Body of pancreas (tissue), 4 donors: ENCODE data around the gene ABLIM3. TPM values are rescaled to one million over a fixed set of nuclear protein-coding genes. Genes with fewer than 3 reads are reported as not detected.
"Not testable (repeated sequence)": the region's sequence is repeated elsewhere in the genome, so short reads cannot be mapped to it uniquely, and the experiment has no call there.

Experiments
- ATAC-seq: fragments of 150-250 bp; one replicate; pipeline ENCODE4 v1.9.1; 2016
- DNase-seq, 4 donors: peaks; one replicate each; pipeline ENCODE4 v3.0.0-alpha.2; 2019
- H3K27ac ChIP-seq, 4 donors: fragments of 200-600 bp; sonication (generic); 1 replicate in 3 of 4; 2 replicates in 1 of 4; pipeline versions ENCODE4 v1.5.1 to v1.6.1; 2016 to 2019; ENCODE audit warnings: mild to moderate bottlenecking in 1 of 4, mixed read lengths in 1 of 4, moderate library complexity in 1 of 4
- H3K27me3 ChIP-seq, 2 donors: fragments of 200-600 bp; sonication (generic); one replicate each; pipeline ENCODE4 v1.6.0; 2016; ENCODE audit warnings: mild to moderate bottlenecking in 1 of 2
- H3K36me3 ChIP-seq, 2 donors: fragments of 200-600 bp; sonication (generic); replicated peaks in 1 of 2; 2 replicates each; pipeline ENCODE4 v1.5.1; 2016; ENCODE audit warnings: low read depth in 2 of 2; ENCODE audit not compliant: insufficient read depth in 1 of 2
- H3K4me1 ChIP-seq: fragments of 200-600 bp; sonication (generic); one replicate; pipeline ENCODE4 v1.6.0; 2016
- H3K4me3 ChIP-seq, 2 donors: fragments of 200-600 bp; sonication (generic); 1 replicate in 1 of 2; 2 replicates in 1 of 2; pipeline ENCODE4 v1.5.1; 2016 to 2019
- H3K9me3 ChIP-seq, 3 donors: fragments of 200-600 bp; sonication (generic); 1 replicate in 2 of 3; 2 replicates in 1 of 3; pipeline ENCODE4 v1.5.1; 2016
- CTCF ChIP-seq, 7 experiments: fragments of 450-650 bp in 4 of 7; fragments of 200-600 bp in 3 of 7; sonication (generic) in 3 of 7; IDR thresholded peaks; one replicate each; pipeline ENCODE4 v1.5.1; 2016 to 2019; ENCODE audit warnings: antibody characterized with exemption in 7 of 7
- POLR2A ChIP-seq, 3 donors: fragments of 450-650 bp; IDR thresholded peaks; one replicate each; pipeline ENCODE4 v1.6.1; 2016; ENCODE audit warnings: antibody characterized with exemption in 3 of 3, mild to moderate bottlenecking in 2 of 3
- WGBS, 2 donors: methylation state at CpG; one replicate each; pipeline ENCODE4 v1.1.5; 2017; 5-methylcytosine and 5-hydroxymethylcytosine counted together
- intact Hi-C: fragments of 100-400 bp; cut with DNase I; formaldehyde crosslinking; loops from one replicate; pipeline ENCODE4 v1.15.1; 2023
- total RNA-seq, 2 donors: library from RNA; depleted of rRNA; stranded (reverse); fragments of >200 nt; gene quantifications; one replicate each; pipeline ENCODE4 v1.1.0, GENCODE V29; 2016

The ABLIM3 gene
- total RNA-seq, 2 donors from 2014 or later: 3.9 to 11.2 TPM

GRCh38 chr5:149267241-149267973, 126.1 kb downstream of the ABLIM3 start:
- Histone ChIP-seq H3K4me1 (peaks cover 15% of the 10 kb centered on the region), H3K36me3 (no peaks in the 10 kb centered on the region), H3K27ac (no peak overlapping the region), H3K27me3 (peaks cover 0 to 10% of the 10 kb centered on the region in 2 donors), H3K4me3 (no peak overlapping the region), H3K9me3 (no peaks in the 10 kb centered on the region)
- DNase-seq: no peak
- TF ChIP-seq CTCF (IDR thresholded peaks at IDR 0.05) (no peak), POLR2A (IDR thresholded peaks at IDR 0.05) (no peak)
- no peak for ATAC-seq
- intact Hi-C loops: loop anchor here (10.0 kb wide), 1 partner anchor 133 kb away; no protein-coding TSS in a partner anchor
- 88 to 92% methylated on average over 7 to 9 of the region's 9 CpGs for WGBS, 2 donors

GRCh38 chr5:149268928-149269557, 127.8 kb downstream of the ABLIM3 start:
- no peak for ATAC-seq
- 47 to 59% methylated on average over 6 of the region's 6 CpGs for WGBS, 2 donors

GRCh38 chr5:149271195-149271715, 130.0 kb downstream of the ABLIM3 start:
- Histone ChIP-seq H3K4me3 (no peak overlapping the region), H3K27me3 (peaks cover 0 to 16% of the 10 kb centered on the region in 2 donors), H3K4me1 (peaks cover 19% of the 10 kb centered on the region), H3K27ac (peak overlapping the region in 3 of 4 donors; percentile 34 to 40 (median 38)), H3K9me3 (no peaks in the 10 kb centered on the region), H3K36me3 (no peaks in the 10 kb centered on the region)
- intact Hi-C loops: no loop called here
- WGBS, 2 donors: 14 to 42% methylated on average over 12 to 40 of the region's 40 CpGs
- DNase-seq (no peak), ATAC-seq (no peak)
- TF ChIP-seq POLR2A (IDR thresholded peaks at IDR 0.05): no peak
- TF ChIP-seq CTCF (IDR thresholded peaks at IDR 0.05): no peak

More at GRCh38 chr5:149268928-149269557, 127.8 kb downstream of the ABLIM3 start:
- Histone ChIP-seq H3K27ac (no peak overlapping the region), H3K4me1 (peaks cover 19% of the 10 kb centered on the region), H3K4me3 (no peak overlapping the region), H3K9me3 (no peaks in the 10 kb centered on the region), H3K27me3 (peaks cover 0 to 16% of the 10 kb centered on the region in 2 donors), H3K36me3 (no peaks in the 10 kb centered on the region)
- DNase-seq: no peak
- intact Hi-C loops: loop anchor here (10.0 kb wide), 1 partner anchor 134 kb away; no protein-coding TSS in a partner anchor
- TF ChIP-seq CTCF (IDR thresholded peaks at IDR 0.05) (peak; percentile 11 to 61 (median 56)), POLR2A (IDR thresholded peaks at IDR 0.05) (no peak)

- Histone ChIP-seq H3K9me3 (no peaks in the 10 kb centered on the region), H3K36me3 (no peaks in the 10 kb centered on the region), H3K4me1 (peaks cover 19% of the 10 kb centered on the region), H3K27ac (peak within 1 kb of the TSS in 3 of 4 donors; percentile 38 to 40 (median 40)), H3K27me3 (peaks cover 0 to 16% of the 10 kb centered on the region in 2 donors), H3K4me3 (peak within 1 kb of the TSS; percentile 13 to 36)
- TF ChIP-seq POLR2A (IDR thresholded peaks at IDR 0.05) (no peak), CTCF (IDR thresholded peaks at IDR 0.05) (no peak)
- ATAC-seq (peak; percentile 72), DNase-seq (peak; percentile 39 to 61 (median 46))
- intact Hi-C loops: no loop called here
- 0 to 1% methylated on average over 43 to 72 of the region's 81 CpGs for WGBS, 2 donors
Observed at GRCh38 chr5:149271716-149272563, 130.6 kb downstream of the ABLIM3 start, which contains the start of gene AFAP1L1. Gene AFAP1L1, plus strand, starts transcription at chr5:149271859. Its CDS starts 110 bp downstream, at chr5:149271969.

GRCh38 chr5:149272781-149273180, 131.5 kb downstream of the ABLIM3 start:
- H3K27ac ChIP-seq, H3K36me3 ChIP-seq, H3K4me3 ChIP-seq, ATAC-seq, DNase-seq, intact Hi-C loops, H3K9me3 ChIP-seq: not testable (repeated sequence)
- peaks cover 0 to 16% of the 10 kb centered on the region in 2 donors for H3K27me3 ChIP-seq
- WGBS, 2 donors: 63 to 68% methylated on average over 14 to 16 of the region's 16 CpGs
- peaks cover 19% of the 10 kb centered on the region for H3K4me1 ChIP-seq
